ENCODE data around the gene TTLL1.
A peak's percentile ranks its signal among the peaks of the same experiment; 100 is the strongest.
"Not testable (repeated sequence)": the region's sequence is repeated elsewhere in the genome, so short reads cannot be mapped to it uniquely, and the experiment has no call there.

The TTLL1 gene

DNA sequence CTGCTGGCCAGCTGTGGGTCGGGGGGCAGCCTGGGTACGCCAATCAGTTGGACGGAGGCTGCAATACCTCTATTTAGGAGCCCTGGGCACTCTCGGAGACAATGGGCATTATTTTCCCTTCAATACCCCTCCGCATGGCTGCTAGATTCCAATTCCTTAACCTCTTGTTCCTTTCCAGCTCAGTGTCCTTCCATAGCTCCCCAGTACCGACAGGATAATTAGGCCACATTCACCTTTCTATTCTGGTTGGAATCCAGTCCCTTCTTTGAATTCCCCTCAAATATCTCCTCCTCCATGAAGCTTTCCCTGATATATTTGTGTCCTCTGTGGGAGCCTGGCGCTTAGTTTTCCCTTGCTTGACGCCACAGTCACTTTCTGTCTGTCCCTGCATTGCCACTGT lies 17.1 kb upstream of the TTLL1 start:
- no peak overlapping the region for H3K27ac ChIP-seq (ENCODE audit: low read length)
- H3K79me2 ChIP-seq (ENCODE audit: insufficient read depth, low read length) = no peaks in the 10 kb centered on the region
- H2AFZ ChIP-seq (ENCODE audit: low read depth, low read length) = no peak overlapping the region
- no peaks in the 10 kb centered on the region for H3K9me3 ChIP-seq (ENCODE audit: insufficient read depth, low read length, severe bottlenecking)
- no peak overlapping the region for H3K4me3 ChIP-seq (ENCODE audit: low read depth in 1 of 2, low read length in 2 of 2)
- H3K4me1 ChIP-seq (ENCODE audit: insufficient read depth, low read length) = peaks cover 18% of the 10 kb centered on the region
- H4K20me1 ChIP-seq (ENCODE audit: insufficient read depth, low read length) = no peaks in the 10 kb centered on the region
- no peak overlapping the region for H3K4me2 ChIP-seq (ENCODE audit: insufficient read depth, low read length)
- H3K9ac ChIP-seq (ENCODE audit: low read depth, low read length) = no peak overlapping the region
- DNase-seq (no peak), ATAC-seq (ENCODE audit: insufficient read depth, low read depth) (no peak)
- no peak for TF ChIP-seq EZH2 (IDR thresholded peaks at IDR 0.05; ENCODE audit: borderline replicate concordance, low read depth, low read length, severe bottlenecking)
- TF ChIP-seq, protein P1, sequence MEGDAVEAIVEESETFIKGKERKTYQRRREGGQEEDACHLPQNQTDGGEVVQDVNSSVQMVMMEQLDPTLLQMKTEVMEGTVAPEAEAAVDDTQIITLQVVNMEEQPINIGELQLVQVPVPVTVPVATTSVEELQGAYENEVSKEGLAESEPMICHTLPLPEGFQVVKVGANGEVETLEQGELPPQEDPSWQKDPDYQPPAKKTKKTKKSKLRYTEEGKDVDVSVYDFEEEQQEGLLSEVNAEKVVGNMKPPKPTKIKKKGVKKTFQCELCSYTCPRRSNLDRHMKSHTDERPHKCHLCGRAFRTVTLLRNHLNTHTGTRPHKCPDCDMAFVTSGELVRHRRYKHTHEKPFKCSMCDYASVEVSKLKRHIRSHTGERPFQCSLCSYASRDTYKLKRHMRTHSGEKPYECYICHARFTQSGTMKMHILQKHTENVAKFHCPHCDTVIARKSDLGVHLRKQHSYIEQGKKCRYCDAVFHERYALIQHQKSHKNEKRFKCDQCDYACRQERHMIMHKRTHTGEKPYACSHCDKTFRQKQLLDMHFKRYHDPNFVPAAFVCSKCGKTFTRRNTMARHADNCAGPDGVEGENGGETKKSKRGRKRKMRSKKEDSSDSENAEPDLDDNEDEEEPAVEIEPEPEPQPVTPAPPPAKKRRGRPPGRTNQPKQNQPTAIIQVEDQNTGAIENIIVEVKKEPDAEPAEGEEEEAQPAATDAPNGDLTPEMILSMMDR (IDR thresholded peaks at IDR 0.05; ENCODE audit: borderline replicate concordance, extremely low read depth, low read length, poor library complexity, severe bottlenecking) = no peak
- H3K36me3 ChIP-seq (ENCODE audit: insufficient read depth, low read length) = no peaks in the 10 kb centered on the region
- H3K27me3 ChIP-seq (ENCODE audit: insufficient read depth, low read length, poor library complexity) = peaks cover 19% of the 10 kb centered on the region

DNA sequence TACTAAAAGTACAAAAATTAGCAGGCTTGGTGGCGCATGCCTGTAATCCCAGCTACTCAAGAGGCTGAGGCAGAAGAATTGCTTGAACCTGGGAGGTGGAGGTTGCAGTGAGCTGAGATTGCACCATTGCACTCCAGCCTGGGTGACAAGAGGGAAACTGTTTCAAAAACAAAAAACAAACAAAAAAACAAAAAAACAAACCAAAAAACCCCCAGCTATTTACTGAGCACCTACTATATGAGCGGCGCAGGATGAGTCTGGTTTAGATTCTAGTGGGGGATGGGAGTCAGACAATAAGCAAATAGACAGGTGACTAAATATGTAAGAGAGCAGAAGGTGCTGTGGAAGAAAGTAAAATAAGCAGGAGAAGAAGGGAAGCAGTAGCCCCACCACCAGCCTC lies 15.8 kb upstream of the TTLL1 start:
- H3K27me3 ChIP-seq (ENCODE audit: insufficient read depth, low read length, poor library complexity); H3K79me2 ChIP-seq (ENCODE audit: insufficient read depth, low read length); H3K4me3 ChIP-seq (ENCODE audit: low read depth in 1 of 2, low read length in 2 of 2); ATAC-seq (ENCODE audit: insufficient read depth, low read depth); H4K20me1 ChIP-seq (ENCODE audit: insufficient read depth, low read length); DNase-seq; H3K27ac ChIP-seq (ENCODE audit: low read length); H3K9me3 ChIP-seq (ENCODE audit: insufficient read depth, low read length, severe bottlenecking); H3K36me3 ChIP-seq (ENCODE audit: insufficient read depth, low read length); H2AFZ ChIP-seq (ENCODE audit: low read depth, low read length); H3K9ac ChIP-seq (ENCODE audit: low read depth, low read length); H3K4me2 ChIP-seq (ENCODE audit: insufficient read depth, low read length): not testable (repeated sequence)
- H3K4me1 ChIP-seq (ENCODE audit: insufficient read depth, low read length) = peaks cover 11% of the 10 kb centered on the region

DNA sequence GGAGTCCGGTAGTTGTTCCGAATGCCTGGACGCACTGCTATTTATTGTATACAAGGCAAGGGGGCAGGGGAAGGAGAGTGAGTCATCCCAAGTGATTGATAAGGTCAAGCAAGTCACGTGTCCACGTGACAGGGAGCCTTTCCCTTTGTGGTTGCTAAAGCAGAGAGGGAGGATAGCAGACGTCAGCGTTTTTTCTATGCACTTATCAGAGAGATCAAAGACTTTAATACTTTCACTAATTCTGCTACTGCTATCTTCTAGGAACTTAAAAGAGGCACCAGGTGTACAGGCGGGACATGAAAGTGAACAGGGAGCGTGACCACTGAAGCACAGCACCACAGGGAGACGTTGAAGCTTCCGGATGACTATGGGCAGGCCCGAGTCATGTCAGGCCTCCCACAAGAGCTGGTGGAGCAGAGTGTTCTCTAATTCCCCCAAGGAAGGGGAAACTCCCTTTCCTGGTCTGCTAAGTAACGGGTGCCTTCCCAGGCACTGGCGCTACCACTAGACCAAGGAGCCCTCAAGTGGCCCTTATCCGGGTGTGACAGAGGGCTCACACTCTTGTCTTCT lies 14.9 kb upstream of the TTLL1 start:
- H3K9ac ChIP-seq (ENCODE audit: low read depth, low read length); H3K36me3 ChIP-seq (ENCODE audit: insufficient read depth, low read length); H2AFZ ChIP-seq (ENCODE audit: low read depth, low read length); H3K9me3 ChIP-seq (ENCODE audit: insufficient read depth, low read length, severe bottlenecking); H3K27ac ChIP-seq (ENCODE audit: low read length); H3K79me2 ChIP-seq (ENCODE audit: insufficient read depth, low read length); H3K27me3 ChIP-seq (ENCODE audit: insufficient read depth, low read length, poor library complexity); H3K4me2 ChIP-seq (ENCODE audit: insufficient read depth, low read length); H4K20me1 ChIP-seq (ENCODE audit: insufficient read depth, low read length); H3K4me3 ChIP-seq (ENCODE audit: low read depth in 1 of 2, low read length in 2 of 2): not testable (repeated sequence)
- peaks cover 11% of the 10 kb centered on the region for H3K4me1 ChIP-seq (ENCODE audit: insufficient read depth, low read length)
- peak; percentile 96 for ATAC-seq (ENCODE audit: insufficient read depth, low read depth)
- DNase-seq = peak; percentile 79

DNA sequence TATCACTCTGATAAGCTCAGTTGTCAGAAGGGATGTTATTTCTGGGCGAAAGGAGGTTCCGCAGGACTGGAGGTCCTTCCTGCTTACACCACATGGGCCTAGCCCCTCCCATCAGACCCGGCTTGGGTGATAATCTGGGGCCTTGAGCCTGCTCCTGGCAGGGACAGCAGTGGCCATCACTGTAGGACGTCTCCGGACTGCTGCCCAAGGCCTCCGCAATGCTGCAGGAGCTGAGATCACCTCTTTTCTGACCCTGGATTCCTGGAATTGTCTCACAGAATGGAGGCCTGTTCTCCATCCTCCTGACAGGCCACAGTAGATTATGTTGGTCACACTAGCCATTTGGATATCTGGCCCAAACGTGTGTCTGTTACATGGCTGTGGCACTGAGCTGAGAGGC lies 12.1 kb upstream of the TTLL1 start:
- no peaks in the 10 kb centered on the region for H3K79me2 ChIP-seq (ENCODE audit: insufficient read depth, low read length)
- H3K36me3 ChIP-seq (ENCODE audit: insufficient read depth, low read length) = no peaks in the 10 kb centered on the region
- no peaks in the 10 kb centered on the region for H4K20me1 ChIP-seq (ENCODE audit: insufficient read depth, low read length)
- peaks cover 11% of the 10 kb centered on the region for H3K4me1 ChIP-seq (ENCODE audit: insufficient read depth, low read length)
- ATAC-seq (ENCODE audit: insufficient read depth, low read depth) (no peak), DNase-seq (no peak)
- H2AFZ ChIP-seq (ENCODE audit: low read depth, low read length) = no peak overlapping the region
- TF ChIP-seq EZH2 (IDR thresholded peaks at IDR 0.05; ENCODE audit: borderline replicate concordance, low read depth, low read length, severe bottlenecking) = no peak
- TF ChIP-seq, protein P1 (IDR thresholded peaks at IDR 0.05; ENCODE audit: borderline replicate concordance, extremely low read depth, low read length, poor library complexity, severe bottlenecking) = no peak
- no peak overlapping the region for H3K9ac ChIP-seq (ENCODE audit: low read depth, low read length)
- no peak overlapping the region for H3K4me3 ChIP-seq (ENCODE audit: low read depth in 1 of 2, low read length in 2 of 2)
- no peak overlapping the region for H3K4me2 ChIP-seq (ENCODE audit: insufficient read depth, low read length)
- peaks cover 8% of the 10 kb centered on the region for H3K9me3 ChIP-seq (ENCODE audit: insufficient read depth, low read length, severe bottlenecking)
- no peak overlapping the region for H3K27ac ChIP-seq (ENCODE audit: low read length)
- H3K27me3 ChIP-seq (ENCODE audit: insufficient read depth, low read length, poor library complexity) = no peaks in the 10 kb centered on the region
